Smooth muscle cell of the coronary artery (primary cell): Measurements from ENCODE around the gene TMEM121. TPM values are rescaled to one million over a fixed set of nuclear protein-coding genes. Genes with fewer than 3 reads are reported as not detected.

ENCODE experiments used
- total RNA-seq: library from RNA; depleted of rRNA; stranded (reverse); fragments of >200 nt; gene quantifications from 2 replicates; pipeline ENCODE4 v1.2.3, GENCODE V29; 2014; ENCODE audit warnings: low replicate concordance

TMEM121 gene
- total RNA-seq = 12.6 and 13.6 TPM in 2 replicates

GRCh38 chr14:105525861-105526775 is at the start of gene TMEM121:
TSS of gene TMEM121 (plus strand) at chr14:105526583. CDS start at chr14:105528835, 2,252 bp downstream.

GRCh38 chr14:105486163-105486973 is 40.0 kb upstream of the TMEM121 start, which contains the start of gene CRIP1:
TSS of gene CRIP1 (plus strand) at chr14:105486886. CDS start at chr14:105487260, 374 bp downstream.

GRCh38 chr14:105490572-105491365 is 35.6 kb upstream of the TMEM121 start, which contains the start of gene TEDC1:
TSS of gene TEDC1 (plus strand) at chr14:105491246. CDS start at chr14:105491376, 130 bp downstream.

Other genes with a start within 250 kb of the TMEM121 start
- gene BRF1, start 225.6 kb upstream of the TMEM121 start, total RNA-seq = 22.7 and 37.1 TPM in 2 replicates
- gene PACS2, start 211.8 kb upstream of the TMEM121 start, total RNA-seq = 40.9 and 67.9 TPM in 2 replicates
- gene TEX22, start 128.0 kb upstream of the TMEM121 start, total RNA-seq = 0.23 TPM in 2 replicates
- 25.0 and 31.4 TPM in 2 replicates for gene MTA1, start 106.8 kb upstream of the TMEM121 start, total RNA-seq
- 20.5 and 148 TPM in 2 replicates for gene CRIP2, start 51.8 kb upstream of the TMEM121 start, total RNA-seq
- 1.2 and 7.7 TPM in 2 replicates for gene CRIP1, start 39.7 kb upstream of the TMEM121 start, total RNA-seq
- gene TEDC1, start 35.3 kb upstream of the TMEM121 start, total RNA-seq = 1.9 and 5.5 TPM in 2 replicates